ENCODE results near the gene FOXS1. TPM values are rescaled to one million over a fixed set of nuclear protein-coding genes. Genes with fewer than 3 reads are reported as not detected.

The FOXS1 gene
- total and polyA plus RNA-seq, 11 donors: 1.9 to 6.0 (median 3.7) TPM

DNA sequence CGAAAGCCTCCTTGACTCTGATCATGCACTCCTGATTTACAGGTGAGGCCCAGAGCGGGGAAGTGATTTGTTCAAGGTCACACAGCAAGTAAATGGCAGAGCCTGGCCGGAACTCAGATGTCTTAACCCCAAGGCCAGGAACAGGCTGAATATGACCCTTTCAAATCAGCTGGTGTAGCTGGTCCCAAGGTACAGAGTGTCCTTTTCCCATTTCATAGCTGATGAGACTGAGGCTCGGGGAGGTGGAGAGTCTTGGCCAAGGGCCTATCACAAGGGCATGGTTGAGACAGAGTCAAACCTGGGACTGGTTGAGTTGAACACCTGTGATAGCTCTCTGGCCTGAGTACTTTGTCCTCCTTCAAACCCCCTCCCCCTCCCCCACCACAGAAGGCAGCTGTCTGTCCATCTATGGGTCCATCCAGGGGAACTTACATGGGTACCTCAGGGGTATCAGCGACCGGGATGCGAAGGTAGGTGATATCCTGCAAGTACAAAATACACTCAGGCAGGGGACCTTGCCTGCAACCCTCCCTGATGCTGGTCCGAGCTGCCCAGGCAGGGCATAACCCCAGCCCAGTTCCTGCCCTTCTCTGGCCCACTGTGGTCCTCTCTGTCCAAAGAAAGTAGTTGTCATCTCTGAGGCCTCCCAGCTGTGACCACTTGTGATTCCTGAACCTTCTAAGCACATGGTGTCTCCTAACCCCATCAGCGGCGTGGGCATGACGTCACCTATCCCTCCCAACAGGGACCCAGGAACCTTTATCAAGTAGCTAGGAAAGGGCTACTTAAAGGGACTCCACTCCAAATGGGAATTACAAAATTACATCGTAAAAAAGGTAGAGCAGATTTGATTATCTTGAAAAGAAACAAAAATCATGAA lies 19.4 kb upstream of the FOXS1 start:
- DNase-seq: no peak
- ATAC-seq: no peak
- Histone ChIP-seq H3K4me1 (peaks cover 4 to 30% (median 17%) of the 10 kb centered on the region in 12 donors), H3K9me3 (no peaks in the 10 kb centered on the region), H3K27me3 (peaks cover 0 to 30% (median 0%) of the 10 kb centered on the region in 9 donors), H3K4me3 (no peak overlapping the region), H3K27ac (no peak overlapping the region), H3K36me3 (no peaks in the 10 kb centered on the region)
- intact Hi-C loops (cut with DNase I): loop anchor here in 1 of 10 donors (5.0 kb wide), 1 partner anchor 43 kb away; no protein-coding TSS in a partner anchor
- 83 to 93% (median 88%) methylated on average over 10 to 12 of the region's 12 CpGs for WGBS, 4 donors
- TF ChIP-seq POLR2A (IDR thresholded peaks at IDR 0.05): no peak
- TF ChIP-seq, protein P1, sequence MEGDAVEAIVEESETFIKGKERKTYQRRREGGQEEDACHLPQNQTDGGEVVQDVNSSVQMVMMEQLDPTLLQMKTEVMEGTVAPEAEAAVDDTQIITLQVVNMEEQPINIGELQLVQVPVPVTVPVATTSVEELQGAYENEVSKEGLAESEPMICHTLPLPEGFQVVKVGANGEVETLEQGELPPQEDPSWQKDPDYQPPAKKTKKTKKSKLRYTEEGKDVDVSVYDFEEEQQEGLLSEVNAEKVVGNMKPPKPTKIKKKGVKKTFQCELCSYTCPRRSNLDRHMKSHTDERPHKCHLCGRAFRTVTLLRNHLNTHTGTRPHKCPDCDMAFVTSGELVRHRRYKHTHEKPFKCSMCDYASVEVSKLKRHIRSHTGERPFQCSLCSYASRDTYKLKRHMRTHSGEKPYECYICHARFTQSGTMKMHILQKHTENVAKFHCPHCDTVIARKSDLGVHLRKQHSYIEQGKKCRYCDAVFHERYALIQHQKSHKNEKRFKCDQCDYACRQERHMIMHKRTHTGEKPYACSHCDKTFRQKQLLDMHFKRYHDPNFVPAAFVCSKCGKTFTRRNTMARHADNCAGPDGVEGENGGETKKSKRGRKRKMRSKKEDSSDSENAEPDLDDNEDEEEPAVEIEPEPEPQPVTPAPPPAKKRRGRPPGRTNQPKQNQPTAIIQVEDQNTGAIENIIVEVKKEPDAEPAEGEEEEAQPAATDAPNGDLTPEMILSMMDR (IDR thresholded peaks at IDR 0.05): no peak

- Histone ChIP-seq H3K4me3 (no peak overlapping the region), H3K4me1 (peaks cover 4 to 22% (median 13%) of the 10 kb centered on the region in 12 donors), H3K27me3 (peaks cover 0 to 27% (median 0%) of the 10 kb centered on the region in 9 donors), H3K9me3 (no peaks in the 10 kb centered on the region), H3K27ac (no peak overlapping the region), H3K36me3 (no peaks in the 10 kb centered on the region)
- intact Hi-C loops (cut with DNase I): no loop called here
- 85 to 92% (median 89%) methylated on average over 8 to 9 of the region's 9 CpGs for WGBS, 4 donors
- TF ChIP-seq POLR2A (IDR thresholded peaks at IDR 0.05): no peak
- TF ChIP-seq, protein P1 (IDR thresholded peaks at IDR 0.05): no peak
- DNase-seq (no peak), ATAC-seq (no peak)
Observed at GRCh38 chr20:31863296-31864085, 18.1 kb upstream of the FOXS1 start.

- WGBS, 4 donors: 81 to 95% (median 91%) methylated on average over 1 to 8 of the region's 8 CpGs
- Histone ChIP-seq H3K36me3 (no peaks in the 10 kb centered on the region), H3K4me3 (no peak overlapping the region), H3K4me1 (peaks cover 4 to 22% (median 13%) of the 10 kb centered on the region in 12 donors), H3K27ac (no peak overlapping the region), H3K9me3 (no peaks in the 10 kb centered on the region), H3K27me3 (peaks cover 0 to 34% (median 2%) of the 10 kb centered on the region in 9 donors)
- intact Hi-C loops (cut with DNase I): no loop called here
- no peak for TF ChIP-seq POLR2A (IDR thresholded peaks at IDR 0.05)
- TF ChIP-seq, protein P1 (IDR thresholded peaks at IDR 0.05): no peak
- DNase-seq: no peak
- ATAC-seq: no peak
Observed at GRCh38 chr20:31862506-31862905, 17.1 kb upstream of the FOXS1 start.

GRCh38 chr20:31862157-31862470 lies 16.7 kb upstream of the FOXS1 start:
- no peaks in the 10 kb centered on the region for H3K36me3 ChIP-seq
- peaks cover 4 to 22% (median 13%) of the 10 kb centered on the region in 12 donors for H3K4me1 ChIP-seq
- no peaks in the 10 kb centered on the region for H3K9me3 ChIP-seq
- DNase-seq (no peak), ATAC-seq (no peak)
- no peak overlapping the region for H3K4me3 ChIP-seq
- intact Hi-C loops (cut with DNase I): no loop called here
- H3K27me3 ChIP-seq: peaks cover 0 to 34% (median 2%) of the 10 kb centered on the region in 9 donors
- TF ChIP-seq POLR2A (IDR thresholded peaks at IDR 0.05): no peak
- TF ChIP-seq, protein P1 (IDR thresholded peaks at IDR 0.05): no peak
- WGBS, 4 donors: 78 to 93% (median 81%) methylated on average over 5 of the region's 5 CpGs
- no peak overlapping the region for H3K27ac ChIP-seq

All from heart left ventricle (tissue), 16 donors.